HG02852 (cell line): Measurements from ENCODE around the gene WRAP73.

Source experiments
- ATAC-seq: cut with Tn5 transposase; IDR thresholded peaks from one replicate; pipeline ENCODE4 v1.9.1; 2021; ENCODE audit warnings: mild to moderate bottlenecking, moderate library complexity; ENCODE audit not compliant: unreplicated experiment

Gene WRAP73

GRCh38 chr1:3669971-3670431, 20.1 kb upstream of the WRAP73 start:
- ATAC-seq, result no peak

DNA sequence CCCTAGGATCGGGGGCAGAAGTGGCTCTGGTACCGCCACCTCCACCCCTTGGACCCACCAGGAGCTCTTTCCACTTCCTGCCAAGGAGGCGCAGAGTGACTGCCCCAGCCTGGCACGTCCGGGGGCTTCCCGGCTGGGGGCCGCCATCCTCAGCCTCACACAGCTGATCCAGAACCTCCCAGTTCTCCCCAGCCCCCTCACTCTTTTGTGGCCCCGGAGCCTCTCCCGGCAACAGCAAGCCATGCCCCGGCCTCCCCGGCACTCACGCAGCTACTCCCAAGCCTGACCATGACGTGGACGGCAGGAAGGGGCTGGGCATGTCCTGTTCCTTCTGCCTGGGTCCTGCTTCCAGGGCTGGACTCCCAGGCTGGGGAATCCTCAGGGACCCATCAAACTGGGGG, 19.5 kb upstream of the WRAP73 start:
- no peak for ATAC-seq

DNA sequence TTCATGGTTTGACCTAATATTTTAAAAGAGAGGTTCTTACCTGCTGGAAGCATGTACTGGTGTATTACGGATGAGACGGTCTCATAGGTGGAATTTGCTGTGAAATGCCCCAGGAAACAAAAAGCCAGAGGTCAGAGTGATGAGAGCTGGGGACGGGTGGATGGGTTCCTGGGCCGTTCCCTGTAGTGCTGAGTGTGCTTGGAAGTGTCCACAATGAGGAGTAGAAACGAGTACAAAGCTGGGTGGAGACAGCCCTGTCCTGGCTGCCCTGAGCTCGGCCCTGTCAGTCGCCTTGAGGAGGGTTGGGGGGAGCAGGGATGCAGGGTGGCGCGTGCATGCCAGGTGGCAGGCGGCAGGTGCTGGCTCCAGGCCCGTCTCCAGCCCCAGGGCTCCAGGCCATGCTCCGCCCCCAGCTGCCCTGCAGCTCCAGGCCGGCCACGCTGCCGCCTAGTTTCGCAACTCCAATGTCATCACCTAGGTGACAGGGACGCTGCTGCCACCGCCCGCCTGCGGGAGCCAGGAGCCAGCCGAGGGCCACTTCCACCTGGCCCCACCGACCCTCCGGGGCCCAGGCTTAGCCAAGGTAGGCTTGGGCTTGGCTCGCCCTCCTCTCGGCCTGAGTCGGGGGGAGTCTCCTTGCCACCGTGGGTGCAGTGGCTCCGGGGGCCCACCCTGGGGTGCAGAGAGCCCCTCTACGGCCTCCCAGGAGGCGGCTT, 18.8 kb upstream of the WRAP73 start:
- no peak for ATAC-seq

DNA sequence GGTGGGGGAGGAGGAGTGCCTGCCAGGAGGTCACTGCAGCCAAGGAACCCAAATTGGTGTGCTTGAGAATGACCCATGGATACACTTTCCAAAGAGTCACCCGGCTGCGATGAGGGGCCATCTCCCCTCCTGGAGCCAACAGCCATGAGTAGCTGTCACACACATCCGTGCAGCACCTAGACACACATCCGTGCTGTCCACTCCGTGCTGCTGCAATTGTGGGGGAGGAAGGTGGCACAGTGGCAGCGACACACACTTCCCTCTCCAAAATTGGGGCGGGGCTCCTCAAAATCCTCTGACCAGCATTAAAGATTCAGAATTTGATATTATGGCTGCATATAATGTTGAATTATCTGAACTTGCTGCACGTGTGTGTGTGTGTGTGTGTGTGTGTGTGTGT, 18.2 kb upstream of the WRAP73 start:
- ATAC-seq, result no peak

GRCh38 chr1:3664700-3665375, 14.9 kb upstream of the WRAP73 start:
- ATAC-seq, result no peak

GRCh38 chr1:3663999-3664699, 14.2 kb upstream of the WRAP73 start:
- no peak for ATAC-seq

DNA sequence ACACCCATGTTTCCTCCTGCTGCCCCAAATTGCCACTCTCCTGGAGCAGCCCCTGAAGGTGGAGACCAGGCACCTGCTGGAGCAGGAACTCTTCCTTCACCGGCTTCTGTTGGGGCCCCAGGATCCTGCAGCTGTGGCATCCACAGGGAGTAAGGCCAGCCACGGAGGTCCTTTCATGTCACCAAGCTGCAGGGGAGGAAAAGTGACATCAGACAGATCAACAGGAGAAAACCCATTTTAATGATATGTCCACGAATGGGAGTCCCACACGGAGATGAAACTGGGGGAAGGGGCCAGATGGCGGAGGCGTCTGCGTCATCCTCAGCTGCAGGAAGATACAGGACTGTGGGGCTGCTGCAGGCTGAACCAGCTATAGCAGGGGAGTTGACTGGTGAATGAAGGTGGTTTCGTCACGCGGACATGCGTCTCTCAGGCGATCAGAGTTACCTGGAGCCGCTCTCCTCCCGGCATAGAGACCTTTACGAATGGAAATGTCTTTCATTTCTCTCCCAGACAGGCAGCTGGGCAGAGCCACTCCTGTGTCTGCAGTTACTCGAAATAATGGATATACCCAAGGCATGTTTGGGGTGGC, 12.3 kb upstream of the WRAP73 start:
- ATAC-seq, result no peak

GRCh38 chr1:3661631-3662030, 11.7 kb upstream of the WRAP73 start:
- no peak for ATAC-seq

DNA sequence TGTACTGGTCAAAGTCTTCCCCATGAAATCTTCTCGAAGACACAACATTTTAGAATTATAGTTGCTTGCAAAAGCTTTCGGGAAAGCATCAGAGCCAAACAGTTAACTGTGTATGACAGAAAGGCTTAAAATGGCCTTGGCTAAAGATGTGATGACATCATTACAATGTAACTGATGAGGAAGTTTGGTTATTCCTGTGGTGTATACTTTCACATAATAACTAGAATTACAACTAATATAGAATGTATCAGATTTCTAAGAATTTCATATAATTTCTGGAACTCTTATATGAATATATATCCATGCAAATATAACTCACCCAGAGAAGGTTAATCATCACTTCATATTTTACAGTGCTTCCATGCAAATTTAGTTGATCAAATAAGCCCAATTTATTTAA, 10.8 kb upstream of the WRAP73 start:
- ATAC-seq, result no peak

GRCh38 chr1:3659093-3659492, 9.2 kb upstream of the WRAP73 start:
- no peak for ATAC-seq

DNA sequence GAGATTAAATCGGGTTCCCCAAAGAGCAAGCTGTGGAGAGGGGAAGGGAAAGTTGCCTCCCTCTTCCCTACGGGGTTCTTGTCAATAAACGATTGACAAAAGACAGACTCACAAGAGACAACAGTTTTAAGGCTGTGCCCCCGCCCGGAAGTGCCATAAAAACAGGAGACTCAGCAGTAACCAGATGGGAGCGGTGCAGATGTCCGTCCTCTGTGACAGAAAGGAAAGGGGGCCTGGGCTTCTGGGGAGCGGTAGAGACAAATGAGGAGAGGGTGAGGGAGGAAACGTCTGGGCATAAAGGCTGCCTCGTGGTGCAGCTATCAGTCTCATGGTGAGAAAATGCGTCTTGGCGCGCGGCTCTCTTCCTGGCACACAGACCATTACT, 8.3 kb upstream of the WRAP73 start:
- no peak for ATAC-seq

GRCh38 chr1:3657578-3658230, 7.8 kb upstream of the WRAP73 start:
- ATAC-seq, result no peak

DNA sequence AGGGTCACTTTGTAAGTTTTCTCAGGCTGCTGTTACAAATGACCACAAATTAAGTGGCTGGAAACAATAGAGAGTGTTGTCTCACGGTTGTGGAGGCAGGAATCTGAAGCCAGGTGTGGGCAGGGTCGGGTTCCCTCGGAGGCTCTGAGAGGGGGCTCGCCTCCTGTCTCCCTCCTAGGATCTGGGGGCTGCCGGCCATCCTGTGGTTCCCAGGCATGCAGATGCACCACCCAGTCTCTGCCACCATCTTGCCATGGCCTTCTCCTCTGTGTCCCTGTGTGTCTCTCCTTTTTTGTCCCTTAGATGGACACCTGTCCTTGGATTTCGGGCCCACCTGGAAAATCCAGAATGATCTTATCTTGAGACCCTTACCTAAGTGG, 7.2 kb upstream of the WRAP73 start:
- ATAC-seq, result no peak

DNA sequence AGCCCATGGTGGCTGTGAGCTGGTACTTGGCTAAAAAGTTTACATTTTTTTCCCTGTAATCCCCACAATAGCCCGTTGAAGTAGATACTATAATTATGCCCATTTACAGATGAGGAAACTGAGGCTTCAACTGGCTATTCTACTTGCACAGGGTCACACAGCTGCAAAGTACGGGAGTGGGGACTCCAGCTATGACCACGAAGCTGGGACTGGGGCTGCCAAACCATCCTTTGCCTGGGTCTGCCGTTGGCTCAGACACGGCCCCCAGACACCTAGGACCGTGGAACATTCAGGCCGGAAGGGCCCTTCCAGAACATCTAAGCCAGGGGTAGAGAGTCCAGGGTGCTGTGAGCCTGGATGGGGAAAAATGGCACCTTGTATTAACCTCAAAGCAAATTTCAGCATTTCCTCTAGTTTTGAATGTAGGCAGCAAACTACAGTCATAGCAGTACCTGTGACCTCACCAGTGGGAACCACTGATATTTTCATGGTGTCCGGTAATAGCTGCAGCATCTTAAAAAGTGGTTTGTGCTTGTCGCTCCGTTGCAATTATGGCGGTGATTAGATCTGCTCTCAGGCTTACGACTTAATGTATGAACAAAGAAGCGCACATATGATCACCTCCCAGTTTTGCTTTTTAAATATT, 6.7 kb upstream of the WRAP73 start:
- peak; percentile 64 for ATAC-seq

- ATAC-seq, result no peak
These were observed 4.8 kb upstream of the WRAP73 start for GRCh38 chr1:3654549-3655281.

- ATAC-seq, result no peak
These were observed 3.3 kb upstream of the WRAP73 start for GRCh38 chr1:3653286-3653618.

- no peak for ATAC-seq
These were observed 2.8 kb upstream of the WRAP73 start for GRCh38 chr1:3652548-3653285.

DNA sequence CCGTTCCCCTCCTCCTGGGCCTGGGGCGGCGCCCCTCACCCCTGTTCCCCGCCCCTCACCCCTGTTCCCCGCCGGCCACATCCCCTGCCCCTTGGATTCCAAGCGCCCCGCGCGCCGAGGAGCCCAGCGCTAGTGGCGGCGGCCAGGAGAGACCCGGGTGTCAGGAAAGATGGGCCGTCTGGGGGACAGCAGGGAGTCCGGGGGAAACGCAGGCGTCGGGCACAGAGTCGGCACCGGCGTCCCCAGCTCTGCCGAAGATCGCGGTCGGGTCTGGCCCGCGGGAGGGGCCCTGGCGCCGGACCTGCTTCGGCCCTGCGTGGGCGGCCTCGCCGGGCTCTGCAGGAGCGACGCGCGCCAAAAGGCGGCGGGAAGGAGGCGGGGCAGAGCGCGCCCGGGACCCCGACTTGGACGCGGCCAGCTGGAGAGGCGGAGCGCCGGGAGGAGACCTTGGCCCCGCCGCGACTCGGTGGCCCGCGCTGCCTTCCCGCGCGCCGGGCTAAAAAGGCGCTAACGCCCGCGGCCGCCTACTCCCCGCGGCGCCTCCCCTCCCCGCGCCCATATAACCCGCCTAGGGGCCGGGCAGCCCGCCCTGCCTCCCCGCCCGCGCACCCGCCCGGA, 2.1 kb upstream of the WRAP73 start, which contains the start of gene TP73:
TP73 (plus strand) TSS at position 587 of the 618 bp plus-strand sequence. CDS start 29,850 bp downstream, outside the sequence.
- ATAC-seq, result no peak
